Keratinocyte (primary cell): ENCODE measurements around the gene SENP5. TPM values are rescaled to one million over a fixed set of nuclear protein-coding genes. Genes with fewer than 3 reads are reported as not detected.

Source experiments
- DNase-seq: peaks from one replicate; pipeline ENCODE4 v3.0.0-alpha.2; 2011; ENCODE audit warnings: low read depth, missing footprints, low spot score
- FAIRE-seq: peaks from 2 replicates; lab custom pipeline; 2011; peaks lifted over from hg19 to GRCh38; lab: Jason Lieb, UNC
- H2AFZ ChIP-seq: 2 replicates; pipeline ENCODE4 v1.6.0; 2012; ENCODE audit warnings: low read length, control low read depth, inconsistent platforms; ENCODE audit not compliant: control insufficient read depth
- H3K27ac ChIP-seq: 2 replicates; pipeline ENCODE4 v1.5.1; 2011; ENCODE audit warnings: low read length; ENCODE audit not compliant: control insufficient read depth, insufficient read depth
- H3K27me3 ChIP-seq: 3 replicates; pipeline ENCODE4 v1.6.0; 2011; ENCODE audit warnings: low read length; ENCODE audit not compliant: control insufficient read depth, insufficient read depth; ENCODE audit errors: extremely low read depth
- H3K36me3 ChIP-seq, 2 experiments: 2 replicates in 1 of 2; 3 replicates in 1 of 2; pipeline ENCODE4 v1.5.1; 2011; ENCODE audit warnings: low read length in 2 of 2, mild to moderate bottlenecking in 1 of 2; ENCODE audit not compliant: control insufficient read depth in 2 of 2, insufficient read depth in 2 of 2; ENCODE audit errors: extremely low read depth in 1 of 2
- H3K4me1 ChIP-seq: 3 replicates; pipeline ENCODE4 v1.5.1; 2011; ENCODE audit warnings: low read length; ENCODE audit not compliant: control insufficient read depth, insufficient read depth; ENCODE audit errors: extremely low read depth
- H3K4me2 ChIP-seq: 3 replicates; pipeline ENCODE4 v1.6.0; 2011; ENCODE audit warnings: low read depth, low read length; ENCODE audit not compliant: control insufficient read depth, insufficient read depth; ENCODE audit errors: extremely low read depth
- H3K4me3 ChIP-seq, 3 experiments: fragments of 200-600 bp in 1 of 3; sonication (generic) in 1 of 3; 2 replicates in 2 of 3; 3 replicates in 1 of 3; pipeline ENCODE4 v1.5.1; 2011 to 2016; ENCODE audit warnings: low read length in 3 of 3, mild to moderate bottlenecking in 3 of 3, control low read depth in 2 of 3, inconsistent platforms in 1 of 3, low read depth in 1 of 3, mixed read lengths in 1 of 3, mixed run types in 1 of 3, moderate library complexity in 1 of 3; ENCODE audit not compliant: control insufficient read depth in 2 of 3, insufficient read depth in 2 of 3; ENCODE audit errors: extremely low read depth in 1 of 3
- H3K79me2 ChIP-seq: 2 replicates; pipeline ENCODE4 v1.6.0; 2012; ENCODE audit warnings: low read length; ENCODE audit not compliant: control insufficient read depth, insufficient read depth
- H3K9ac ChIP-seq: 3 replicates; pipeline ENCODE4 v1.6.0; 2011; ENCODE audit warnings: low read length; ENCODE audit not compliant: control insufficient read depth, insufficient read depth; ENCODE audit errors: extremely low read depth
- H3K9me1 ChIP-seq: 3 replicates; pipeline ENCODE4 v1.6.0; 2011; ENCODE audit warnings: low read length; ENCODE audit not compliant: control insufficient read depth, insufficient read depth; ENCODE audit errors: extremely low read depth
- H3K9me3 ChIP-seq: 2 replicates; pipeline ENCODE4 v1.5.1; 2012; ENCODE audit warnings: low read depth, low read length; ENCODE audit not compliant: control insufficient read depth
- H4K20me1 ChIP-seq: 3 replicates; pipeline ENCODE4 v1.6.0; 2011; ENCODE audit warnings: low read length; ENCODE audit not compliant: control insufficient read depth, insufficient read depth; ENCODE audit errors: extremely low read depth
- EZH2 ChIP-seq: IDR thresholded peaks from one replicate; pipeline ENCODE4 v1.6.1; 2012; ENCODE audit warnings: inconsistent platforms, mild to moderate bottlenecking, low read length, moderate library complexity
- dilution Hi-C: fragments of 300-500 bp; cut with MboI; formaldehyde crosslinking; loops from one replicate; pipeline ENCODE4 v1.7.0; 2020; ENCODE audit warnings: low sequenced_read_pairs; ENCODE audit not compliant: extremely low pct_ligation_motif_present
- polyA plus RNA-seq, 5 experiments: library from polyadenylated mRNA; depleted of rRNA in 3 of 5; stranded (reverse) in 3 of 5; stranded (forward) in 1 of 5; unstranded in 1 of 5; fragments of >200 nt; gene quantifications; 1 replicate in 1 of 5; 2 replicates in 3 of 5; 3 replicates in 1 of 5; pipeline versions ENCODE4 v1.2.1 to v1.2.3, GENCODE V29; 2011 to 2012; ENCODE audit warnings: missing spikeins in 2 of 5, low read depth in 1 of 5, low replicate concordance in 1 of 5
- TF ChIP-seq, protein P1 (sequence below), 3 experiments: IDR thresholded peaks in 1 of 3; conservative IDR thresholded peaks in 1 of 3; optimal IDR thresholded peaks in 1 of 3; 2 replicates in 2 of 3; 3 replicates in 1 of 3; pipeline versions ENCODE3 to v1.5.1; 2011; ENCODE audit warnings: low read length in 3 of 3, mild to moderate bottlenecking in 3 of 3, moderate library complexity in 2 of 3, control low read depth in 1 of 3, inconsistent platforms in 1 of 3; ENCODE audit not compliant: insufficient read depth in 2 of 3; ENCODE audit errors: extremely low read depth in 1 of 3

The SENP5 gene
- polyA plus RNA-seq, 1 donor (not counting 4 experiments of a cell fraction or from before 2014, with no cell fraction given): 16.5 TPM

DNA sequence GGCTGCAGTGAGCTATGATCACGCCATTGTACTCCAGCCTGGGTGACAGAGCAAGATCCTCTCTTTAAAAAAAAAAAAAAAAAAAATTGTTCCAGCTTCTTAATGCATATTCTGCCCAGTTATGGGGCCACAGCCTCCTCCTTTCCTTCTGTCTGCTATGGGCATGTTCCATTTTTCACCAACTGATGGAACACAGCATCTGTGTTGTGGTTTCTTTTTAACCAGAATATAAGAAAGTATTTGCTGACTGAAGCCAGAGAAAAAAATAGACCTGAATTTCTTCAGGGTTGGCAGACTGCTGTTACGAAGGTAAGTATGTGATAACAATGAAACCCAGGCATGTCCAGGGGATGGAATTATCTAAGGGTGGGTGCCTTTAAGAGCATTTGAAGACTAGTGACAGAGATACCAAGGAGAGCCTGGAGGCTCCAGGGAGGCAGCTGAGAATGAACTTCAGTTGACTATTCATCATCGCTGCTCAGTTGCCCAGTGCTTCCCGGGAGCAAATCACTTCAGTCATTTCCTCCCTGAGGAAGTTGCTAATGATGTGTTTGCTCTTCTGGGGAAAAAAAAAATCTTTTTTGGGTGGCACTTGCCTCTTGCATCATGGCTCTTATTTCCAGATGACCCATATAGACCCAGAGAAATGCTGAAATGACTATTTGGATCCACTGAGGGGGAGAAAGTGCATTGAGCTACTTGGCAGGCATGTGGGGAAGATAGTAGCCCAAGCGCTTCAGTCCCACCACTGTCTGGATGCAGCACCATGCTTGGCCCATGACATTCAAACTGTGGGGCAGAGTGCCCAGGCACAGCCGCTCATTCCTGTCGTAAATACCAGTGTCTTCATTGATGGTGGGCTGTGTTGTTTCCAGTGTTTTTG, 60.1 kb downstream of the SENP5 start:
- no peak for TF ChIP-seq EZH2
- TF ChIP-seq, protein P1, sequence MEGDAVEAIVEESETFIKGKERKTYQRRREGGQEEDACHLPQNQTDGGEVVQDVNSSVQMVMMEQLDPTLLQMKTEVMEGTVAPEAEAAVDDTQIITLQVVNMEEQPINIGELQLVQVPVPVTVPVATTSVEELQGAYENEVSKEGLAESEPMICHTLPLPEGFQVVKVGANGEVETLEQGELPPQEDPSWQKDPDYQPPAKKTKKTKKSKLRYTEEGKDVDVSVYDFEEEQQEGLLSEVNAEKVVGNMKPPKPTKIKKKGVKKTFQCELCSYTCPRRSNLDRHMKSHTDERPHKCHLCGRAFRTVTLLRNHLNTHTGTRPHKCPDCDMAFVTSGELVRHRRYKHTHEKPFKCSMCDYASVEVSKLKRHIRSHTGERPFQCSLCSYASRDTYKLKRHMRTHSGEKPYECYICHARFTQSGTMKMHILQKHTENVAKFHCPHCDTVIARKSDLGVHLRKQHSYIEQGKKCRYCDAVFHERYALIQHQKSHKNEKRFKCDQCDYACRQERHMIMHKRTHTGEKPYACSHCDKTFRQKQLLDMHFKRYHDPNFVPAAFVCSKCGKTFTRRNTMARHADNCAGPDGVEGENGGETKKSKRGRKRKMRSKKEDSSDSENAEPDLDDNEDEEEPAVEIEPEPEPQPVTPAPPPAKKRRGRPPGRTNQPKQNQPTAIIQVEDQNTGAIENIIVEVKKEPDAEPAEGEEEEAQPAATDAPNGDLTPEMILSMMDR (optimal IDR thresholded peaks at IDR 0.05 in 1 of 3, IDR thresholded peaks at IDR 0.05 in 1 of 3, conservative IDR thresholded peaks at IDR 0.05 in 1 of 3; ENCODE audit: extremely low read depth in 1 of 3, insufficient read depth in 2 of 3, low read length in 3 of 3): no peak
- Histone ChIP-seq H3K9me3 (no peaks in the 10 kb centered on the region), H3K79me2 (no peaks in the 10 kb centered on the region), H3K4me1 (no peaks in the 10 kb centered on the region), H3K9me1 (no peaks in the 10 kb centered on the region), H2AFZ (no peak overlapping the region), H3K36me3 (peaks cover 14 to 37% of the 10 kb centered on the region in 2 experiments), H3K27me3 (no peaks in the 10 kb centered on the region), H4K20me1 (no peaks in the 10 kb centered on the region), H3K4me3 (no peak overlapping the region), H3K27ac (no peak overlapping the region), H3K4me2 (no peak overlapping the region), H3K9ac (no peak overlapping the region)
- dilution Hi-C loops: no loop called here
- FAIRE-seq: no peak
- no peak for DNase-seq

DNA sequence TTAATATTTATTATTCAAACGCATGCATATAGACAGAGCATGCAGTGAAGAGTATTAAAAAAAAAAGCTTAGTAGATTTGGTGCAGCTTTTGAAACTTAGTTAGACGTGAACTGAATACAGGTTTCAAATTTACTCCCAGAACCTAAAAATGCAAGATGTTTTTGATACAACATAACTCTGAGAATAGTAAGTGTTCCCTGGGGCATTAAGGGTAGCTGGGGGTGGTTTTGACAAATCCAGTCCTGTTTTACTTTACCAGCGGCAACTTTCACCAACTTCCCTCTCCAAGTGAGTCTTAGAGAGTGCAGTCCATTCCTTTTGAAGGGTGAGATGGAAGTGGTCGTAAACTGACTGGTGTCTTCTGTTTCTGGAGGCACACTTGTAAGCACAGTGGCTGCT, 63.4 kb downstream of the SENP5 start:
- no peaks in the 10 kb centered on the region for H4K20me1 ChIP-seq
- peaks cover 23 to 50% of the 10 kb centered on the region in 2 experiments for H3K36me3 ChIP-seq
- no peak overlapping the region for H2AFZ ChIP-seq
- no peak for FAIRE-seq
- H3K9me1 ChIP-seq: no peaks in the 10 kb centered on the region
- no peak for DNase-seq
- H3K4me3 ChIP-seq: no peak overlapping the region
- no peaks in the 10 kb centered on the region for H3K79me2 ChIP-seq
- dilution Hi-C loops: no loop called here
- H3K4me1 ChIP-seq: no peaks in the 10 kb centered on the region
- no peaks in the 10 kb centered on the region for H3K9me3 ChIP-seq
- no peak overlapping the region for H3K4me2 ChIP-seq
- H3K9ac ChIP-seq: no peak overlapping the region
- no peaks in the 10 kb centered on the region for H3K27me3 ChIP-seq
- no peak overlapping the region for H3K27ac ChIP-seq
- TF ChIP-seq EZH2: no peak
- TF ChIP-seq, protein P1 (optimal IDR thresholded peaks at IDR 0.05 in 1 of 3, IDR thresholded peaks at IDR 0.05 in 1 of 3, conservative IDR thresholded peaks at IDR 0.05 in 1 of 3; ENCODE audit: extremely low read depth in 1 of 3, insufficient read depth in 2 of 3, low read length in 3 of 3): no peak
